PC-9 (cell line): ENCODE results near the gene DRAP1.

Source experiments
- CTCF ChIP-seq: fragments of 200-600 bp; sonication (generic); conservative IDR thresholded peaks from 2 replicates; pipeline ENCODE4 v1.6.1; 2017; ENCODE audit warnings: mixed run types, antibody characterized with exemption, mild to moderate bottlenecking, moderate library complexity
- EZH2 ChIP-seq: fragments of 200-600 bp; sonication (generic); IDR thresholded peaks from 2 replicates; pipeline ENCODE4 v1.8.0; 2017; ENCODE audit warnings: antibody characterized with exemption, low read depth

- TF ChIP-seq EZH2 (no peak), CTCF (no peak; the same call in 1 of the 2 replicates)
Observed at GRCh38 chr11:65911682-65912568, 7.3 kb upstream of the DRAP1 start.
